ENCODE results near the gene MYO19. TPM values are rescaled to one million over a fixed set of nuclear protein-coding genes. Genes with fewer than 3 reads are reported as not detected.
"Not testable (repeated sequence)": the region's sequence is repeated elsewhere in the genome, so short reads cannot be mapped to it uniquely, and the experiment has no call there.

MYO19 gene
- polyA plus RNA-seq, 1 experiment = 46.9 TPM

GRCh38 chr17:36510636-36511035 is 24.0 kb downstream of the MYO19 start:
- Histone ChIP-seq H3K27me3 (ENCODE audit: control insufficient read depth, insufficient read depth, low read length) (no peaks in the 10 kb centered on the region), H3K36me3 (ENCODE audit: control insufficient read depth, insufficient read depth, low read length) (peaks cover 22% of the 10 kb centered on the region), H3K4me3 (ENCODE audit: low read depth, low read length) (no peak overlapping the region)
- DNase-seq (ENCODE audit: low read depth) = no peak
- TF ChIP-seq CTCF (IDR thresholded peaks at IDR 0.05; ENCODE audit: insufficient read depth, low read depth, low read length) = no peak
- ChIA-PET POLR2A (no interaction called here), CTCF (no interaction called here)

GRCh38 chr17:36509272-36509985 is 25.2 kb downstream of the MYO19 start:
- DNase-seq (ENCODE audit: low read depth) = no peak
- CTCF ChIA-PET = interaction anchor here (0.6 kb wide), 1 partner anchor 24 kb away, joined by 3 read pairs; no protein-coding TSS in a partner anchor
- H3K27me3 ChIP-seq (ENCODE audit: control insufficient read depth, insufficient read depth, low read length) = no peaks in the 10 kb centered on the region
- POLR2A ChIA-PET = no interaction called here
- TF ChIP-seq CTCF (IDR thresholded peaks at IDR 0.05; ENCODE audit: insufficient read depth, low read depth, low read length) = no peak
- H3K36me3 ChIP-seq (ENCODE audit: control insufficient read depth, insufficient read depth, low read length) = peaks cover 25% of the 10 kb centered on the region
- no peak overlapping the region for H3K4me3 ChIP-seq (ENCODE audit: low read depth, low read length)

GRCh38 chr17:36508439-36508838 is 26.2 kb downstream of the MYO19 start:
- H3K27me3 ChIP-seq (ENCODE audit: control insufficient read depth, insufficient read depth, low read length); DNase-seq (ENCODE audit: low read depth); H3K4me3 ChIP-seq (ENCODE audit: low read depth, low read length); POLR2A ChIA-PET; CTCF ChIA-PET: not testable (repeated sequence)
- peaks cover 28% of the 10 kb centered on the region for H3K36me3 ChIP-seq (ENCODE audit: control insufficient read depth, insufficient read depth, low read length)

- peaks cover 25% of the 10 kb centered on the region for H3K36me3 ChIP-seq (ENCODE audit: control insufficient read depth, insufficient read depth, low read length)
- POLR2A ChIA-PET = no interaction called here
Measured at GRCh38 chr17:36507266-36507665, 27.4 kb downstream of the MYO19 start.

GRCh38 chr17:36506831-36507230 is 27.8 kb downstream of the MYO19 start:
- TF ChIP-seq CTCF (IDR thresholded peaks at IDR 0.05; ENCODE audit: insufficient read depth, low read depth, low read length) = no peak
- Histone ChIP-seq H3K4me3 (ENCODE audit: low read depth, low read length) (no peak overlapping the region), H3K27me3 (ENCODE audit: control insufficient read depth, insufficient read depth, low read length) (no peaks in the 10 kb centered on the region), H3K36me3 (ENCODE audit: control insufficient read depth, insufficient read depth, low read length) (peaks cover 25% of the 10 kb centered on the region)
- no peak for DNase-seq (ENCODE audit: low read depth)
- ChIA-PET POLR2A (no interaction called here), CTCF (no interaction called here)

More at GRCh38 chr17:36507266-36507665, 27.4 kb downstream of the MYO19 start:
- H3K4me3 ChIP-seq (ENCODE audit: low read depth, low read length) = no peak overlapping the region
- no peaks in the 10 kb centered on the region for H3K27me3 ChIP-seq (ENCODE audit: control insufficient read depth, insufficient read depth, low read length)
- no peak for TF ChIP-seq CTCF (IDR thresholded peaks at IDR 0.05; ENCODE audit: insufficient read depth, low read depth, low read length)
- no peak for DNase-seq (ENCODE audit: low read depth)
- CTCF ChIA-PET = no interaction called here

Measured in BJ (cell line).